HL-60 (cell line): Measurements from ENCODE around the gene PCLO.
"Not testable (repeated sequence)": the region's sequence is repeated elsewhere in the genome, so short reads cannot be mapped to it uniquely, and the experiment has no call there.

ENCODE experiments used
- DNase-seq, 2 experiments: peaks; one replicate each; pipeline ENCODE4 v3.0.0-alpha.2; 2010 to 2020; ENCODE audit warnings: low read depth in 1 of 2, low spot score in 1 of 2
- H3K27ac ChIP-seq: fragments of 250-450 bp; sonication (Bioruptor Pico); replicated peaks from 2 replicates; pipeline ENCODE4 v1.5.1; 2020; ENCODE audit warnings: mild to moderate bottlenecking, moderate library complexity
- H3K27me3 ChIP-seq: fragments of 250-450 bp; sonication (Bioruptor Pico); 2 replicates; pipeline ENCODE4 v1.5.1; 2021; ENCODE audit warnings: mild to moderate bottlenecking, moderate library complexity; ENCODE audit not compliant: insufficient read depth, poor library complexity, severe bottlenecking
- H3K4me3 ChIP-seq: replicated peaks from 2 replicates; pipeline ENCODE4 v1.5.1; 2011; ENCODE audit warnings: mild to moderate bottlenecking, control low read depth, low read length; ENCODE audit not compliant: insufficient read depth
- GABPA ChIP-seq: IDR thresholded peaks from 2 replicates; pipeline ENCODE4 v1.6.1; 2012; ENCODE audit warnings: low read depth
- POLR2AphosphoS5 ChIP-seq: IDR thresholded peaks from 2 replicates; pipeline ENCODE4 v1.6.1; 2012; ENCODE audit warnings: low read depth
- REST ChIP-seq: IDR thresholded peaks from 2 replicates; pipeline ENCODE4 v1.6.1; 2012; ENCODE audit warnings: low read depth; ENCODE audit not compliant: insufficient replicate concordance
- SPI1 ChIP-seq: IDR thresholded peaks from 2 replicates; pipeline ENCODE4 v1.6.1; 2012; ENCODE audit warnings: low read depth, mild to moderate bottlenecking, borderline replicate concordance
- TF ChIP-seq, protein P1 (sequence below): IDR thresholded peaks from one replicate; pipeline ENCODE4 v1.5.1; 2011; ENCODE audit warnings: low read length, control low read depth, inconsistent platforms; ENCODE audit not compliant: insufficient read depth

PCLO gene

GRCh38 chr7:82926477-82926876 is 236.2 kb downstream of the PCLO start:
- Histone ChIP-seq H3K4me3 (no peak overlapping the region), H3K27ac (no peak overlapping the region), H3K27me3 (no peaks in the 10 kb centered on the region)
- no peak for DNase-seq
- TF ChIP-seq, protein P1, sequence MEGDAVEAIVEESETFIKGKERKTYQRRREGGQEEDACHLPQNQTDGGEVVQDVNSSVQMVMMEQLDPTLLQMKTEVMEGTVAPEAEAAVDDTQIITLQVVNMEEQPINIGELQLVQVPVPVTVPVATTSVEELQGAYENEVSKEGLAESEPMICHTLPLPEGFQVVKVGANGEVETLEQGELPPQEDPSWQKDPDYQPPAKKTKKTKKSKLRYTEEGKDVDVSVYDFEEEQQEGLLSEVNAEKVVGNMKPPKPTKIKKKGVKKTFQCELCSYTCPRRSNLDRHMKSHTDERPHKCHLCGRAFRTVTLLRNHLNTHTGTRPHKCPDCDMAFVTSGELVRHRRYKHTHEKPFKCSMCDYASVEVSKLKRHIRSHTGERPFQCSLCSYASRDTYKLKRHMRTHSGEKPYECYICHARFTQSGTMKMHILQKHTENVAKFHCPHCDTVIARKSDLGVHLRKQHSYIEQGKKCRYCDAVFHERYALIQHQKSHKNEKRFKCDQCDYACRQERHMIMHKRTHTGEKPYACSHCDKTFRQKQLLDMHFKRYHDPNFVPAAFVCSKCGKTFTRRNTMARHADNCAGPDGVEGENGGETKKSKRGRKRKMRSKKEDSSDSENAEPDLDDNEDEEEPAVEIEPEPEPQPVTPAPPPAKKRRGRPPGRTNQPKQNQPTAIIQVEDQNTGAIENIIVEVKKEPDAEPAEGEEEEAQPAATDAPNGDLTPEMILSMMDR: no peak
- TF ChIP-seq GABPA (no peak), SPI1 (no peak), REST (no peak), POLR2AphosphoS5 (no peak)

DNA sequence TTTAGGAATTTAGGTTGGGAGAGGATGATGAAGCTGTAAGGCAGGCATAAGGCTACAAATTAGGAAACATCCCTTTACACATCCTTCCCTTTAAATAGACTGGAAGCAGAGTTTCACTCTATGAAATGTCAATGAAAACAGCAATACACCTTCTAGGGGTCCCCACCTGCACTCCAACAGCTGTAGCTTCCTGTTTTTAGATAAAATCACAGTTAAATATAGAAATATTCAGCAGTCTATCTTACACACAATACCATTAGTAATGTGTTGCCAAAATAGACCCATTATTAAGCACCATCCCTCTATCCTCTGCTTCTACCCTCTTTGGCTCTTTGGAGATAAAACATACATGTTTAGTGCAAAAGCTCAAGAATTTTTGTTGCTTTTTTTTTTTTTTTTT is 237.4 kb downstream of the PCLO start:
- Histone ChIP-seq H3K27me3 (no peaks in the 10 kb centered on the region), H3K27ac (no peak overlapping the region), H3K4me3 (no peak overlapping the region)
- no peak for DNase-seq
- TF ChIP-seq GABPA: no peak
- no peak for TF ChIP-seq REST
- TF ChIP-seq POLR2AphosphoS5: no peak
- TF ChIP-seq, protein P1: no peak
- TF ChIP-seq SPI1: no peak

- DNase-seq: no peak
- TF ChIP-seq SPI1: no peak
- no peak for TF ChIP-seq GABPA
- H3K4me3 ChIP-seq: no peak overlapping the region
- no peaks in the 10 kb centered on the region for H3K27me3 ChIP-seq
- no peak overlapping the region for H3K27ac ChIP-seq
Measured at GRCh38 chr7:82906502-82906901, 256.2 kb downstream of the PCLO start.

DNA sequence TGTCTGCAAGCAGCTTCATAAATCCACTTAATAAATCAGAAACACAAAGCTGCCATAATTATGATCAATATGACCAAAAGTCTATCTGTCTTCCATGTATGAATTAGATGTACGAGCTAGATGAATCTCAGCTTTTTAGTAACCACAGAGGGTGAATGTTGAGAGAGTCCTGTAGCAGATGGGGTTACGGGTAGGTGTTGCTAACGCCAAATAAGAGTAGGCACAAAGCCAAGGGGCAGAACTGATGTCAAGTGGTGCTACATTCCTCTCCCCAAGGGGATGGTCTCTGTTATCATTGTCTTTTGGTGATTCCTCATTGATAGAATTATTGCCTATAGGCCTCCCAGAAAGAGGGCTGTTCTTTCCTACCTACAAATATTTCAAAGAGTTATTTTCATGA is 257.8 kb downstream of the PCLO start:
- TF ChIP-seq SPI1 (no peak), POLR2AphosphoS5 (no peak), GABPA (no peak), REST (no peak)
- TF ChIP-seq, protein P1: no peak
- Histone ChIP-seq H3K27ac (no peak overlapping the region), H3K4me3 (no peak overlapping the region), H3K27me3 (no peaks in the 10 kb centered on the region)
- DNase-seq: no peak

- H3K27ac ChIP-seq, H3K4me3 ChIP-seq, H3K27me3 ChIP-seq, DNase-seq: not testable (repeated sequence)
Measured at GRCh38 chr7:82901098-82901497, 261.6 kb downstream of the PCLO start.
